Measurements from ENCODE around the gene IL2RA. TPM values are rescaled to one million over a fixed set of nuclear protein-coding genes. Genes with fewer than 3 reads are reported as not detected.

The IL2RA gene
- polyA plus RNA-seq, 1 experiment, result not detected

- no peak for TF ChIP-seq CTCF (IDR thresholded peaks at IDR 0.05; ENCODE audit: low read depth, low read length)
- H3K27ac ChIP-seq (ENCODE audit: low read depth, low read length), result no peak overlapping the region
- ChIA-PET POLR2A (interaction anchor here (0.6 kb wide), 1 partner anchor 40 kb away, joined by 4 read pairs; no protein-coding TSS in a partner anchor), CTCF (no interaction called here)
- peaks cover 7% of the 10 kb centered on the region for H3K27me3 ChIP-seq (ENCODE audit: control insufficient read depth, insufficient read depth, low read length)
- H3K9me3 ChIP-seq (ENCODE audit: control insufficient read depth, insufficient read depth, low read length), result no peaks in the 10 kb centered on the region
- no peak for DNase-seq (ENCODE audit: low read depth, low spot score)
- peak overlapping the region; percentile 86 for H3K4me3 ChIP-seq (ENCODE audit: low read depth, low read length)
These were observed 84.0 kb downstream of the IL2RA start for GRCh38 chr10:5978230-5978489.

GRCh38 chr10:5977471-5978229, 84.5 kb downstream of the IL2RA start, which contains the start of gene IL15RA:
TSS of gene IL15RA (minus strand) at chr10:5977543. CDS start at chr10:5977492, 51 bp downstream.
- Histone ChIP-seq H3K9me3 (ENCODE audit: control insufficient read depth, insufficient read depth, low read length) (no peaks in the 10 kb centered on the region), H3K27ac (ENCODE audit: low read depth, low read length) (peak within 1 kb of the TSS; percentile 21), H3K4me3 (ENCODE audit: low read depth, low read length) (peak within 1 kb of the TSS; percentile 86), H3K27me3 (ENCODE audit: control insufficient read depth, insufficient read depth, low read length) (peaks cover 3% of the 10 kb centered on the region)
- no peak for DNase-seq (ENCODE audit: low read depth, low spot score)
- ChIA-PET POLR2A (interaction anchor here (0.6 to 0.9 kb wide), 2 partner anchors 41 to 424 kb away, joined by 3 to 4 read pairs; no protein-coding TSS in a partner anchor), CTCF (no interaction called here)
- no peak for TF ChIP-seq CTCF (IDR thresholded peaks at IDR 0.05; ENCODE audit: low read depth, low read length)

GRCh38 chr10:5976512-5977470, 85.4 kb downstream of the IL2RA start:
- no peak for DNase-seq (ENCODE audit: low read depth, low spot score)
- POLR2A ChIA-PET, result interaction anchor here (0.9 kb wide), 1 partner anchor 425 kb away, joined by 3 read pairs; no protein-coding TSS in a partner anchor

GRCh38 chr10:5975641-5976473, 86.3 kb downstream of the IL2RA start:
- POLR2A ChIA-PET, result no interaction called here
- TF ChIP-seq CTCF (IDR thresholded peaks at IDR 0.05; ENCODE audit: low read depth, low read length), result no peak
- peaks cover 3% of the 10 kb centered on the region for H3K27me3 ChIP-seq (ENCODE audit: control insufficient read depth, insufficient read depth, low read length)
- no peak overlapping the region for H3K27ac ChIP-seq (ENCODE audit: low read depth, low read length)
- CTCF ChIA-PET, result interaction anchor here (1.2 kb wide), 2 partner anchors 38 to 111 kb away, joined by 7 read pairs; no protein-coding TSS in a partner anchor
- DNase-seq (ENCODE audit: low read depth, low spot score), result no peak
- H3K4me3 ChIP-seq (ENCODE audit: low read depth, low read length), result peak overlapping the region; percentile 86
- H3K9me3 ChIP-seq (ENCODE audit: control insufficient read depth, insufficient read depth, low read length), result no peaks in the 10 kb centered on the region

More at GRCh38 chr10:5976512-5977470, 85.4 kb downstream of the IL2RA start:
- Histone ChIP-seq H3K9me3 (ENCODE audit: control insufficient read depth, insufficient read depth, low read length) (no peaks in the 10 kb centered on the region), H3K27me3 (ENCODE audit: control insufficient read depth, insufficient read depth, low read length) (peaks cover 3% of the 10 kb centered on the region), H3K27ac (ENCODE audit: low read depth, low read length) (no peak overlapping the region), H3K4me3 (ENCODE audit: low read depth, low read length) (peak overlapping the region; percentile 86)
- no peak for TF ChIP-seq CTCF (IDR thresholded peaks at IDR 0.05; ENCODE audit: low read depth, low read length)
- CTCF ChIA-PET, result interaction anchor here (1.2 kb wide), 2 partner anchors 37 to 110 kb away, joined by 7 read pairs; no protein-coding TSS in a partner anchor

Measured in AG04450 (cell line).